ENCODE results near the gene F8. TPM values are rescaled to one million over a fixed set of nuclear protein-coding genes. Genes with fewer than 3 reads are reported as not detected.
"Not testable (repeated sequence)": the region's sequence is repeated elsewhere in the genome, so short reads cannot be mapped to it uniquely, and the experiment has no call there.

Gene F8
- total RNA-seq, 1 donor = 1.1 TPM

DNA sequence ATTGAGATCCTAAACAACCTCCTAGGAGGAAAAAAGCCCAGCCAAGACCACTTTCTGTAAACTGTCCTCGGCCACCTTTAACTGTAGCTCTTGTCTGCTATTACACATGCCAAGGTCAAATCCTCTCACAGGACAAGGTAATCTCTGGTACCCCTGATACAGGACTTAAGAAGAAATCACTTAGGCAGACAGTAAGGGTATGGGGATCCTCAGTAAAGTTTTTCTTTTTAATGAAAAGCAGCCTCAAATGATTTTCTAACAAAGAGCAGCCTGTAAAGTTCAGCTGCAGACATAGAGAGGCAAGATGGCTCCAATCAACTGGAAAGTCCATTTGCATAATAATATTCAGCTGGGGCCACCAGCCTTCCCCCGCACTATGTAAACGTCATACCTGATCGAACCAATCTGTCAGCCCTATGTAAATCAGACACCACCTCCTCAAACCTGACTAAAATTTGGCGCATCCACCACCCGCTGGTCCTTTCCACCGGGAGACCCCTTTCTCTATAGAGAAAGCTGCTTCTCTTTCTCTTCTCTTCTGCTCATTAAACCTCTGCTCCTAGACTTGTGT, 202.7 kb downstream of the F8 start:
- DNase-seq (ENCODE audit: low read depth in 2 of 3, low spot score in 2 of 3) = no peak

- no peak for DNase-seq (ENCODE audit: low read depth in 2 of 3, low spot score in 2 of 3)
Observed at GRCh38 chrX:154818916-154819770, 203.4 kb downstream of the F8 start.

GRCh38 chrX:154817048-154817618, 205.4 kb downstream of the F8 start:
- not testable (repeated sequence) for DNase-seq (ENCODE audit: low read depth in 2 of 3, low spot score in 2 of 3)

DNA sequence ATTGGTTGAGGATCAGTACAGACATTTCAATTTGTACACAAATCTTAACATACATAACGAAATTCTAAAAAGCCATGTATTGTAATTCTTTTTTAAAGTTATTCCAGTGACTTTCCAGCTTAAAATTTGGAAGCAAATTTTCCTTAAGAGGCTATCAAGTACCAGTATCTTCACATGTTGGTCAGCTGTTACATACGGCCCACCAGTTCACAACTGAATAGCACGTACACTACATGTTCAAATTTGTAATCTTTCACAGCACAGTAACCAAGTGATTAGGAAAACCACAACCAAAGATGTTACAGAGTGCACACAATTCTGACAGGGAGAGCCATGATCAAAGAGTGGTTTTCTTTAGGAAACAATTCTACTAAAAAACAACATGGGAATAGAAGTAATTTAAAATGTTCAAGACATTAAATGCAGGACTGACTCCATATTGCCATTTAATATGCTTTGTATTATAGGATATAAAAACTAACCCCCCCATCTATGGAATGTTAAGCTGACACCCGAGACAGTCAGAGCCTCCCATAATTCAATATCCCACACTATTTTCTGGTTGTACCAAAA, 206.1 kb downstream of the F8 start:
- not testable (repeated sequence) for DNase-seq (ENCODE audit: low read depth in 2 of 3, low spot score in 2 of 3)

GRCh38 chrX:154815274-154815818, 207.2 kb downstream of the F8 start:
- no peak for DNase-seq (ENCODE audit: low read depth in 2 of 3, low spot score in 2 of 3)

- DNase-seq (ENCODE audit: low read depth in 2 of 3, low spot score in 2 of 3) = no peak
Observed at GRCh38 chrX:154813801-154814200, 208.7 kb downstream of the F8 start.

GRCh38 chrX:154812341-154813101, 210.0 kb downstream of the F8 start:
- no peak for DNase-seq (ENCODE audit: low read depth in 2 of 3, low spot score in 2 of 3)

DNA sequence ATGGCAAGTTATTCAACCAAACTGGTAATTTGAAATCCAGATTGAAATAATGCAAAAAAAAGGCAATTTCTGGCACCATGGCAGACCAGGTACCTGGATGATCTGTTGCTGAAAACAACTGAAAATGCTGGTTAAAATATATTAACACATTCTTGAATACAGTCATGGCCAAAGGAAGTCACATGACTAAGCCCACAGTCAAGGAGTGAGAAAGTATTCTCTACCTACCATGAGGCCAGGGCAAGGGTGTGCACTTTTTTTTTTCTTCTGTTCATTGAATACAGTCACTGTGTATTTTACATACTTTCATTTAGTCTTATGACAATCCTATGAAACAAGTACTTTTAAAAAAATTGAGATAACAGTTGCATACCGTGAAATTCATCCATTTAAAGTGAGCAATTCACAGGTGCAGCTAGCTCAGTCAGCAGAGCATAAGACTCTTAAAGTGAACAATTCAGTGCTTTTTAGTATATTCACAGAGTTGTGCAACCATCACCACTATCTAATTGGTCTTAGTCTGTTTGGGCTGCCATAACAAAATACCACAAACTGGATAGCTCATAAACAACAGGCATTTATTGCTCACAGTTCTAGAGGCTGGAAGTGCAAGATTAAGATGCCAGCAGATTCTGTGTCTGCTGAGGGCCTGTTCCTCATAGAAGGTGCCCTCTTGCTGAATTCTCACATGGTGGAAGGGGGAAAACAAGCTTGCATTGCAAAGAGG, 212.4 kb downstream of the F8 start:
- no peak for DNase-seq (ENCODE audit: low read depth in 2 of 3, low spot score in 2 of 3)

DNA sequence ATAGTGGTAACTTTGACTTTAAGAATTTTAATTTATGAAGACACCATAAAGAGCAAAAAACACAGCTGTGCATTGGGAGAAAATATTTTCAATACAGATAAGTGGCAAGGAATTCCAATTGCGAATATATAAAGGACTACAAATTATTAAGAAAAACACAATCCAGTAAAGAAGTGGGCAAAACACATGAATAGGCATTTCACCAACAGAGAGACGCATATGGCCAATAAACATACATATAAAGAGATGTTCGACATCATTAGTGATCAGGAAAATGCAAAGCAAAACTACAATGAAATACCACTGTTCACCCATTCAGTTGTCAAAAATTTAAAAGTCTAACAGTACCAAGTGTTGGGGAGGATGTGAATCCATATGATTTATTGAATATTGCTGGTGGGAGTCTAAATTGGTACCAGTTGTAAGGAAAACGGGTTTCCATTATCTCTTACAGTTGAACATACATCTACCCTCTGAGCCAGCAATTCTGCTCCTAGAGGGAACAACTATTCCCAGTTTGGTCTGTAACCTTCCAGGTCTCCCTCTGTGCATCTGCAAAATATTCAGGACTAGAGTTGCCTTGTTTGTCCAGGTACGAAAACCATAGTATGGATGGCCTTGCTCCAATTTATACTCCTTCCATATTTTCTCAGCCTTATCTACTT, 215.6 kb downstream of the F8 start:
- DNase-seq (ENCODE audit: low read depth in 2 of 3, low spot score in 2 of 3) = no peak

GRCh38 chrX:154805696-154806091, 216.8 kb downstream of the F8 start:
- DNase-seq (ENCODE audit: low read depth in 2 of 3, low spot score in 2 of 3) = no peak

DNA sequence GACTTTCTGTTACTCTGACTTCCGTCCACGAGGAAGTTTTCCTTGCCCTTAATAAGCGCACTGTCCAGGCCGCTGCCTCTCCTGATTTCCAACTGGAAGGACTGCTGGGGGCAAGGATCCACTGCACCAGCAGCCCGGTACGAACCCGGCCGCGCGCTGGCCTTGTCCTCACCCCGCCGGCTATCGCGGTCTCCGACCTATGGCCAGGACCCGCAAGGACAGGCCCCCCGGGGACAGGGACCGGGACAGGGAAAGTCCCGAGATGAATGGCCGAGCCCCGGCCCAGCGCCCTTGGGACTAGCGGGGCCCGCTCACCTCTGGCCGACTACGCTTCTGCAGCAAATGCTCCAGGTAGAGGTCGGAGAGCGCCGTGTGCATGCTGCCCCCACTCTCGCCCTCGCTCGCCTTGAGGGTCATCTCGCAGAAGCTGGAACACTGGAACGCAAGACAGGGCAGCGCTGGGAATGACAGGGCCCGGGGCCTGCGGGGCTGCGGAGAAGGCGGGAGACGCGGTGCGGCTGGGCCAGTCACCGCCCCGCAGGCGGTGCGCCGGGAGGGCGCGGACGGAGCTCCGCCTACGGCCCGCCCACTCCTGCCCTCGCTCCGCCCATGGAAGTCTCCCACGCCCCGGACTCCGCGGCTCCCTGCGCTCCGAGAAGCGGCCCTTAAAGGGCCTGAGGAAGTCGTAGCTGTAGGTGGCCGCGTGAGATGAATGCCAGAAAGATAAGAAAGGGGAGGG, 217.4 kb downstream of the F8 start, which contains the start of gene MPP1:
Gene MPP1, minus strand, starts transcription at position 529 of the 739 bp plus-strand sequence. Its CDS starts 112 bp downstream, at position 417.
- DNase-seq (ENCODE audit: low read depth in 2 of 3, low spot score in 2 of 3) = peak; percentile 44 to 78 (median 73)

GRCh38 chrX:154804261-154804956, 218.1 kb downstream of the F8 start:
- no peak for DNase-seq (ENCODE audit: low read depth in 2 of 3, low spot score in 2 of 3)

DNA sequence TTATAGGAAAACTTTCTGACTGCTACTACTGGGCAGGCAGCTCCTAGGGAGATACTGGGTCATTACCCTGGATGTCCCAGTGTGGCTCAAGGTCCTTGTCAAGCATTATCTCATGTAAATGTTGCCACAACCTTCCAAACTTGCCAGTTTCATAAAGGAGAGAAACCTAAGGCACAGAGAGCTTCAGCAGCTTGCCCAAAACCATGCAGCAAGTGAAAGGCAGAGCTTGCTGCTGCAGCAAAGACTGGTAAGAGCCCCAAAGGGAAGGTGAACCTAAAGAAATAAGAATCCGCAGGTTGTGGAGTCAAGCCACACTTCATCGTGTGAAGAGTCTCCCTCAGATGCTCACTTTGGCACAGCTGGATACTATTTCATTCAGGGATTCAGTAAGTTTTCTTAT, 219.6 kb downstream of the F8 start:
- no peak for DNase-seq (ENCODE audit: low read depth in 2 of 3, low spot score in 2 of 3)

DNA sequence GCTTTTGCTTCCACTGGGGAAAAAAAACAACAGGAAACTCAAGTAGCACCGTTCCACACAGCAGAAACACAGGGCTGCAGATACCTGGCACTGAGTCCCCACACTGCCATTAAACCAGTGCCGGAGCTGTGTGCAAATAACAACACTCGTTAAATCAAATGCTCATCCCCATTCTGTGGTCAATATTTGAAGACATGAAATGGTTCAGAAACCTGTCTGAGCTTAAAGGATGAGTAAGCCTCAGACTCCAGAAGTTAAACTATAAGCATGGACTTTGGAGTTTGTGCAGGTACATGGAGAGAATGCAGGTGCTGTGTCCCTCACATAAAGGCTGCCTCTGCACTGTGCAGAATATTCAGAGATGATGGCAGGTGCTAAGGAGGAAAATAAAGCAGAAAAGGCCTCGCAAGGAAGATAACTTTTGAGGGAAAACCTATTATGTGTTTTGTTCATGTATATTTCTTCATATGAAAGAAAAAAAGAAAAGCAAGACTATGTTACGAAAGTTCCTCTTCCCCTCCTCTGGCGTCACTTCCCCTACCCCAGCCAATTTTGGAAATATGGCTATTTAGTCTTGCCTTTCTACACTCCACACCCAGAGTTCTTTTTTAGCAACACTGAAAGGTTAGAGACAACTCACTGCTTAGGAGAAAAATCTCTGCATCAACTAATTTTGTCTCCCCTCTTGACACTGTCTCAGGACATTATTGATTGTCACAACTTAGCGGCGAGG, 221.9 kb downstream of the F8 start:
- DNase-seq (ENCODE audit: low read depth in 2 of 3, low spot score in 2 of 3) = no peak

DNA sequence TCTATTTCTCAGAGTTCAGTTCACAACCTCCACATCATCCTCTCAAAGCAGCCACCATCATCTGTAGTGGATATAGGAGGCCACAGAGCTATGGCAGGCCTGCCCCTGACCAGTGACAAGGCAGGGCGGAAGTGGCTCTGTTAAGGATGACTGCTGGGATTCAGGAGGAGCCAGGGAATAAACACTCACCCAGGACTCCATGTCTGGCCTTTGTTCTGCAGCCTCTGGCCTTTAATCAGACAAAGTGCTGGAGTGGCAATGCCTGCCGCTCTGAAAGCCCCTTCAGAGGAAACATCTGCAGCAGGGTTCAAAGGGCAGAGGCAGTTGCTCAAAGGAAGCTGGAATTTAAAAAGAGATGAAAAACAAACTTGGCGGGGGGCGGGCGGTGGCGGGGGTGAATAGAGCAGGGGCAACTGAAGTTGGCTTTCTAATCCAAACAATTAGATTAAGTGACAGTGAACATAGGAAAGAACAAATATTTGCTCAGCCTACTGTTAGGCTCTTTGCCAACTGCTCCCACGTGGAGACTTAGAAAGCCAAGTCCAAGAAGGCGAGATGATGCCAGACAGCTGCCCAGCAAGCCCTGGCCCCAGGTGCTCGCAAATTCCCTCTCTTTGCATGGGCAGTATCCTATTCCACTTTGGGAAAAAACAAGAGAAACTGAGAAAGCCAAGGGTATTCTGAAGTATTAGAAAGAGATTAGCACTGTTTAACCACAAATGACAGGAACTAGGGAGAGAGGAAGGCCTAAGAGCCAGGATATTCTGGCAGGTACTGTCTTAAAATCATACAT, 222.8 kb downstream of the F8 start:
- peak in 1 of 3 donors; percentile 31 for DNase-seq (ENCODE audit: low read depth in 2 of 3, low spot score in 2 of 3)

DNA sequence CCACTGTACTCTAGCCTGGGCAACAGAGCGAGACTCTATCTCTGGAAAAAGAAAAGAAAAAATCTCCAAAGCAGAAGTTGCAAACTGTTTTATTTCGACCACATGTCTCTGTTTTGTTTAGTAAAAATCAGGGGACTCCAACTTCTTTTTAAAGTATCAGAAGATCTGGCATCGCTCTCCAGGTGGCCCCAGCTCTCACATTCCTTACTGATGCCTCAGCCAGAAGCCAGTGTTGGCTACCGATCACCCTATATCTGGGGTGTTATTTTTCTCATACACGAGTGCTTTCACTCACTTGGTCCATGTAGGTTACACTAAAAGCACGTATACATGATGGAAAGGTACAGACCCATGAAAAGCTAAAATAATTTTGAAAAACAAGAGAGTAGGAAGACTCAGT, 225.5 kb downstream of the F8 start:
- DNase-seq (ENCODE audit: low read depth in 2 of 3, low spot score in 2 of 3) = no peak

All from hematopoietic multipotent progenitor cell (in vitro differentiated cells).